ENCODE results near the gene EID3.

Gene EID3

GRCh38 chr12:104312654-104313053, 9.1 kb downstream of the EID3 start:
- CTCF ChIA-PET = interaction anchor here (0.9 to 1.7 kb wide), 4 partner anchors 9 to 25 kb away, joined by 3 to 6 read pairs (median 5); partner anchors contain the start of gene EID3
- no CpG with 5 or more reads among the region's 1 CpG for WGBS (ENCODE audit: insufficient coverage)
- peaks cover 13 to 75% (median 50%) of the 10 kb centered on the region in 4 experiments for H3K36me3 ChIP-seq (ENCODE audit: control insufficient read depth in 4 of 4, insufficient read depth in 4 of 4, low read length in 3 of 4)

GRCh38 chr12:104313568-104314241, 10.2 kb downstream of the EID3 start:
- POLR2A ChIA-PET = interaction anchor here (0.5 kb wide), 1 partner anchor 197 kb away, joined by 3 read pairs; no protein-coding TSS in a partner anchor

More at GRCh38 chr12:104312654-104313053, 9.1 kb downstream of the EID3 start:
- Histone ChIP-seq H3K4me3 (ENCODE audit: control insufficient read depth in 1 of 7, extremely low read depth in 1 of 7, insufficient read depth in 4 of 7, low read depth in 2 of 7, low read length in 6 of 7) (no peak overlapping the region), H3K9me3 (ENCODE audit: control extremely low read depth in 1 of 5, control insufficient read depth in 4 of 5, insufficient read depth in 2 of 5, low read depth in 1 of 5, low read length in 4 of 5) (no peaks in the 10 kb centered on the region), H3K27ac (ENCODE audit: insufficient read depth in 1 of 2, low read depth in 1 of 2, low read length in 2 of 2, poor library complexity in 1 of 2, severe bottlenecking in 2 of 2) (no peak overlapping the region), H3K27me3 (replicated peaks in 2 of 5; ENCODE audit: control insufficient read depth in 4 of 5, insufficient read depth in 5 of 5, low read length in 4 of 5) (no peaks in the 10 kb centered on the region), H3K4me1 (ENCODE audit: control extremely low read depth in 1 of 4, control insufficient read depth in 4 of 4, insufficient read depth in 4 of 4, low read length in 3 of 4) (no peaks in the 10 kb centered on the region)
- POLR2A ChIA-PET = interaction anchor here (0.5 kb wide), 1 partner anchor 66 kb away, joined by 3 read pairs; no protein-coding TSS in a partner anchor
- DNase-seq = no peak

GRCh38 chr12:104314242-104314614, 10.7 kb downstream of the EID3 start:
- no peaks in the 10 kb centered on the region for H3K27me3 ChIP-seq (replicated peaks in 2 of 5; ENCODE audit: control insufficient read depth in 4 of 5, insufficient read depth in 5 of 5, low read length in 4 of 5)
- no peak overlapping the region for H3K4me3 ChIP-seq (ENCODE audit: control insufficient read depth in 1 of 7, extremely low read depth in 1 of 7, insufficient read depth in 4 of 7, low read depth in 2 of 7, low read length in 6 of 7)
- H3K27ac ChIP-seq (ENCODE audit: insufficient read depth in 1 of 2, low read depth in 1 of 2, low read length in 2 of 2, poor library complexity in 1 of 2, severe bottlenecking in 2 of 2) = no peak overlapping the region
- peak in 2 of 3 donors; percentile 10 to 16 for DNase-seq
- peaks cover 21 to 85% (median 60%) of the 10 kb centered on the region in 4 experiments for H3K36me3 ChIP-seq (ENCODE audit: control insufficient read depth in 4 of 4, insufficient read depth in 4 of 4, low read length in 3 of 4)
- H3K9me3 ChIP-seq (ENCODE audit: control extremely low read depth in 1 of 5, control insufficient read depth in 4 of 5, insufficient read depth in 2 of 5, low read depth in 1 of 5, low read length in 4 of 5) = no peaks in the 10 kb centered on the region
- H3K4me1 ChIP-seq (ENCODE audit: control extremely low read depth in 1 of 4, control insufficient read depth in 4 of 4, insufficient read depth in 4 of 4, low read length in 3 of 4) = no peaks in the 10 kb centered on the region
- 100% methylated on average over 1 of the region's 1 CpG for WGBS (ENCODE audit: insufficient coverage)
- ChIA-PET POLR2A (interaction anchor here (0.6 kb wide), 1 partner anchor 384 kb away, joined by 5 read pairs; the partner anchor contains the start of gene HSP90B1), CTCF (interaction anchor here (1.0 to 1.8 kb wide), 2 partner anchors 18 to 94 kb away, joined by 3 to 4 read pairs; no protein-coding TSS in a partner anchor)

More at GRCh38 chr12:104313568-104314241, 10.2 kb downstream of the EID3 start:
- no peak overlapping the region for H3K4me3 ChIP-seq (ENCODE audit: control insufficient read depth in 1 of 7, extremely low read depth in 1 of 7, insufficient read depth in 4 of 7, low read depth in 2 of 7, low read length in 6 of 7)
- H3K9me3 ChIP-seq (ENCODE audit: control extremely low read depth in 1 of 5, control insufficient read depth in 4 of 5, insufficient read depth in 2 of 5, low read depth in 1 of 5, low read length in 4 of 5) = no peaks in the 10 kb centered on the region
- H3K36me3 ChIP-seq (ENCODE audit: control insufficient read depth in 4 of 4, insufficient read depth in 4 of 4, low read length in 3 of 4) = peaks cover 16 to 83% (median 55%) of the 10 kb centered on the region in 4 experiments
- 54% methylated on average over 3 of the region's 4 CpGs for WGBS (ENCODE audit: insufficient coverage)
- H3K4me1 ChIP-seq (ENCODE audit: control extremely low read depth in 1 of 4, control insufficient read depth in 4 of 4, insufficient read depth in 4 of 4, low read length in 3 of 4) = no peaks in the 10 kb centered on the region
- CTCF ChIA-PET = interaction anchor here (0.9 to 1.8 kb wide), 4 partner anchors 16 to 94 kb away, joined by 3 to 6 read pairs (median 4); no protein-coding TSS in a partner anchor
- H3K27me3 ChIP-seq (replicated peaks in 2 of 5; ENCODE audit: control insufficient read depth in 4 of 5, insufficient read depth in 5 of 5, low read length in 4 of 5) = no peaks in the 10 kb centered on the region
- H3K27ac ChIP-seq (ENCODE audit: insufficient read depth in 1 of 2, low read depth in 1 of 2, low read length in 2 of 2, poor library complexity in 1 of 2, severe bottlenecking in 2 of 2) = no peak overlapping the region
- no peak for DNase-seq

- DNase-seq = no peak
- Histone ChIP-seq H3K4me3 (ENCODE audit: control insufficient read depth in 1 of 7, extremely low read depth in 1 of 7, insufficient read depth in 4 of 7, low read depth in 2 of 7, low read length in 6 of 7) (no peak overlapping the region), H3K27me3 (replicated peaks in 2 of 5; ENCODE audit: control insufficient read depth in 4 of 5, insufficient read depth in 5 of 5, low read length in 4 of 5) (no peaks in the 10 kb centered on the region), H3K27ac (ENCODE audit: insufficient read depth in 1 of 2, low read depth in 1 of 2, low read length in 2 of 2, poor library complexity in 1 of 2, severe bottlenecking in 2 of 2) (no peak overlapping the region), H3K4me1 (ENCODE audit: control extremely low read depth in 1 of 4, control insufficient read depth in 4 of 4, insufficient read depth in 4 of 4, low read length in 3 of 4) (no peaks in the 10 kb centered on the region), H3K36me3 (ENCODE audit: control insufficient read depth in 4 of 4, insufficient read depth in 4 of 4, low read length in 3 of 4) (peaks cover 29 to 89% (median 68%) of the 10 kb centered on the region in 4 experiments), H3K9me3 (ENCODE audit: control extremely low read depth in 1 of 5, control insufficient read depth in 4 of 5, insufficient read depth in 2 of 5, low read depth in 1 of 5, low read length in 4 of 5) (no peaks in the 10 kb centered on the region)
- 100% methylated on average over 6 of the region's 10 CpGs for WGBS (ENCODE audit: insufficient coverage)
- CTCF ChIA-PET = interaction anchor here (1.0 to 1.8 kb wide), 3 partner anchors 8 to 22 kb away, joined by 3 to 4 read pairs (median 4); no protein-coding TSS in a partner anchor
- POLR2A ChIA-PET = interaction anchor here (0.6 kb wide), 1 partner anchor 920 kb away, joined by 3 read pairs; the partner anchor contains the start of gene APPL2
Observed at GRCh38 chr12:104315326-104316224, 12.0 kb downstream of the EID3 start.

- Histone ChIP-seq H3K4me1 (ENCODE audit: control extremely low read depth in 1 of 4, control insufficient read depth in 4 of 4, insufficient read depth in 4 of 4, low read length in 3 of 4) (no peaks in the 10 kb centered on the region), H3K27me3 (replicated peaks in 2 of 5; ENCODE audit: control insufficient read depth in 4 of 5, insufficient read depth in 5 of 5, low read length in 4 of 5) (no peaks in the 10 kb centered on the region), H3K4me3 (ENCODE audit: control insufficient read depth in 1 of 7, extremely low read depth in 1 of 7, insufficient read depth in 4 of 7, low read depth in 2 of 7, low read length in 6 of 7) (no peak overlapping the region), H3K27ac (ENCODE audit: insufficient read depth in 1 of 2, low read depth in 1 of 2, low read length in 2 of 2, poor library complexity in 1 of 2, severe bottlenecking in 2 of 2) (no peak overlapping the region), H3K9me3 (ENCODE audit: control extremely low read depth in 1 of 5, control insufficient read depth in 4 of 5, insufficient read depth in 2 of 5, low read depth in 1 of 5, low read length in 4 of 5) (no peaks in the 10 kb centered on the region), H3K36me3 (ENCODE audit: control insufficient read depth in 4 of 4, insufficient read depth in 4 of 4, low read length in 3 of 4) (peaks cover 37 to 93% (median 73%) of the 10 kb centered on the region in 4 experiments)
- no peak for DNase-seq
- CTCF ChIA-PET = interaction anchor here (0.6 to 1.6 kb wide), 2 partner anchors 22 to 101 kb away, joined by 3 to 4 read pairs; partner anchors contain the start of gene TXNRD1
- POLR2A ChIA-PET = interaction anchor here (0.6 kb wide), 1 partner anchor 27 kb away, joined by 3 read pairs; no protein-coding TSS in a partner anchor
Observed at GRCh38 chr12:104316936-104317335, 13.4 kb downstream of the EID3 start.

- no peak overlapping the region for H3K27ac ChIP-seq (ENCODE audit: insufficient read depth in 1 of 2, low read depth in 1 of 2, low read length in 2 of 2, poor library complexity in 1 of 2, severe bottlenecking in 2 of 2)
- no peaks in the 10 kb centered on the region for H3K4me1 ChIP-seq (ENCODE audit: control extremely low read depth in 1 of 4, control insufficient read depth in 4 of 4, insufficient read depth in 4 of 4, low read length in 3 of 4)
- H3K27me3 ChIP-seq (replicated peaks in 2 of 5; ENCODE audit: control insufficient read depth in 4 of 5, insufficient read depth in 5 of 5, low read length in 4 of 5) = no peaks in the 10 kb centered on the region
- no peak for DNase-seq
- ChIA-PET POLR2A (no interaction called here), CTCF (interaction anchor here (1.0 to 1.6 kb wide), 3 partner anchors 23 to 102 kb away, joined by 3 to 4 read pairs (median 3); partner anchors contain the start of gene TXNRD1)
- no peaks in the 10 kb centered on the region for H3K9me3 ChIP-seq (ENCODE audit: control extremely low read depth in 1 of 5, control insufficient read depth in 4 of 5, insufficient read depth in 2 of 5, low read depth in 1 of 5, low read length in 4 of 5)
- WGBS (ENCODE audit: insufficient coverage) = 96% methylated on average over 5 of the region's 7 CpGs
- H3K36me3 ChIP-seq (ENCODE audit: control insufficient read depth in 4 of 4, insufficient read depth in 4 of 4, low read length in 3 of 4) = peaks cover 39 to 93% (median 73%) of the 10 kb centered on the region in 4 experiments
- no peak overlapping the region for H3K4me3 ChIP-seq (ENCODE audit: control insufficient read depth in 1 of 7, extremely low read depth in 1 of 7, insufficient read depth in 4 of 7, low read depth in 2 of 7, low read length in 6 of 7)
Observed at GRCh38 chr12:104317538-104318210, 14.1 kb downstream of the EID3 start.
